Heart right ventricle (tissue), 16 donors: ENCODE data around the gene THY1. TPM values are rescaled to one million over a fixed set of nuclear protein-coding genes. Genes with fewer than 3 reads are reported as not detected.
A peak's percentile ranks its signal among the peaks of the same experiment; 100 is the strongest.

ENCODE experiments used
- ATAC-seq, 8 donors: fragments of 200-7000 bp; cut with Tn5 transposase; one replicate each; pipeline ENCODE4 v1.9.1; 2020; ENCODE audit warnings: mild to moderate bottlenecking in 8 of 8, moderate library complexity in 8 of 8, moderate number of reproducible peaks in 1 of 8
- DNase-seq, 2 donors: peaks; one replicate each; pipeline ENCODE4 v3.0.0-alpha.2; 2020
- H3K27ac ChIP-seq, 10 donors: fragments of 200-600 bp; sonication (generic) in 2 of 10; one replicate each; pipeline versions ENCODE4 v1.5.0 to v1.8.0; 2020 to 2022; ENCODE audit warnings: mild to moderate bottlenecking in 3 of 10
- H3K27me3 ChIP-seq, 7 donors: fragments of 200-600 bp; one replicate each; pipeline ENCODE4 v1.8.0; 2021 to 2022; ENCODE audit warnings: mild to moderate bottlenecking in 2 of 7
- H3K36me3 ChIP-seq, 9 donors: fragments of 200-600 bp; sonication (generic) in 1 of 9; one replicate each; pipeline versions ENCODE4 v1.5.0 to v1.8.0; 2020 to 2022; ENCODE audit warnings: mild to moderate bottlenecking in 2 of 9
- H3K4me1 ChIP-seq, 9 donors: fragments of 200-600 bp; sonication (generic) in 1 of 9; one replicate each; pipeline versions ENCODE4 v1.5.0 to v1.8.0; 2020 to 2022; ENCODE audit warnings: mild to moderate bottlenecking in 4 of 9
- H3K4me3 ChIP-seq, 10 donors: fragments of 200-600 bp; sonication (generic) in 2 of 10; one replicate each; pipeline versions ENCODE4 v1.5.0 to v1.8.0; 2020 to 2022; ENCODE audit warnings: mild to moderate bottlenecking in 7 of 10, moderate library complexity in 2 of 10
- H3K9me3 ChIP-seq, 11 donors: fragments of 200-600 bp in 10 of 11; sonication (generic) in 2 of 11; one replicate each; pipeline versions ENCODE4 v1.5.0 to v1.8.0; 2013 to 2022; ENCODE audit warnings: mild to moderate bottlenecking in 2 of 11, control low read depth in 1 of 11, moderate library complexity in 1 of 11
- WGBS, 2 donors: extraction: QIAGEN DNeasy Blood & Tissue Kit; methylation state at CpG; one replicate each; pipeline ENCODE4 v1.1.7; 2013; ENCODE audit warnings: inconsistent platforms in 1 of 2; 5-methylcytosine and 5-hydroxymethylcytosine counted together
- intact Hi-C, 10 donors: fragments of 100-400 bp; cut with DNase I; formaldehyde crosslinking; loops; one replicate each; pipeline versions ENCODE4 v1.11.1 to v1.14.2; 2022
- polyA plus RNA-seq, 2 donors: library from polyadenylated mRNA; stranded (reverse); fragments of 200-250 nt; gene quantifications; one replicate each; pipeline ENCODE4 v1.2.3, GENCODE V29; 2013
- total RNA-seq, 10 donors: library from RNA; stranded (reverse); fragmentation: NEBNext Ultra II Directional in 3 of 10; extraction: Animal tissue kit (Norgen Biotek cat#: 25700) in 3 of 10; gene quantifications; one replicate each; pipeline versions ENCODE4 v1.2.1 to v1.2.4, GENCODE V29; 2021 to 2023
- TF ChIP-seq, protein P1 (sequence below), 9 donors: fragments of 200-600 bp; sonication (generic) in 2 of 9; IDR thresholded peaks; one replicate each; pipeline versions ENCODE4 v1.5.0 to v1.8.0; 2021 to 2022; ENCODE audit warnings: antibody characterized with exemption in 9 of 9, mild to moderate bottlenecking in 5 of 9, moderate library complexity in 1 of 9
- donor health status: Arrhythmogenic right ventricular cardiomyopathy.
- donor health status: ischemic (EF 13 %, LVEDD 7.1; RV severe dilation, severe dysfunction).
- donor health status: healthy with polysubstance abuse.
- donor health status: DM: no; HTN: yes; CAD: no.
- donor health status: DM: no; HTN: no; CAD: no.
- donor health status: ischemic (EF 25% LVEDD 6.9; RV normal size, moderate dysfunction).
- donor health status: ischemic (EF 25% LVEDD 5.7; RV mildly dilated, moderate dysfunction).
- donor health status: healthy.
- donor health status: DM: yes; HTN: yes; CAD: no.
- donor health status: Ischemic cardiomyopathy.
- donor health status: ischemic (EF 35%, LVEDD 5.7; RV mildly dilated, moderate dysfunction).
- donor health status: nonischemic (EF 11% LVEDD 7.7; RV severe dilation, severe dysfunction).
- donor health status: DM: yes; HTN: yes; CAD: no.
- donor health status: PGD.
- donor health status: ischemic (EF 29% LVEDD 5.4; RV normal size, mild dysfunction).
- donor health status: nonischemic (EF 23%, LVEDD 6.1; RV moderate dilation, normal function).

The THY1 gene
- total and polyA plus RNA-seq, 12 donors: 0.61 to 26.6 (median 5.0) TPM

DNA sequence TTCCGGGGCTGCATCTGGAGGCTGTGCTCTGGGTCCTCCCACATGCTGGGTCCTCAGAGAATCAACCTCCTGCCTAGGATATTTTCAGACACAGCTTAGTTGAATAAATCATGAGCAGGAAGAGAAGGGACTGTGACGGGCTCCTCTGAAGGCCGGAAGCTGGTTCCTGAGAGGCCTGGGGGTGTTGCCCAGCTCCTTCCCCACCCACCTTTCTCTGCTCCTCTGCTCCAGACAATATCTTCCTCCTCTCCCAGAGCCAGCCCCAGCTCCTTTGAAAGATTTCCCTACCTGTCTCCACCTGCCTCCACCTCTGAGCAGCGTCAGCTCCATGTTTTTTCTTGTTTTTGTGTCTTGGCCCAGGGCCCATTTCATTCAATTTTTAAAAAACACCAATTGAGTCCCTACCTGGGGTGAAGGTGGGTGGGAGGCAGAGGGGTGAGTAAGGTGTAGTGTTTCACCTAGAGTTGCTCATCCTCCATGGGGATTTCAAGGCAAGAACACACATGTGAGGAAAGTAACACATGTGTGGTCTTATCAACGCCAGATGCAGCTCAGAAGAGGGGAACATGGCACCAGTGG lies 24.8 kb upstream of the THY1 start:
- H3K36me3 ChIP-seq: no peaks in the 10 kb centered on the region
- H3K4me3 ChIP-seq: no peak overlapping the region
- 51 to 58% methylated on average over 5 of the region's 5 CpGs for WGBS, 2 donors
- no peak overlapping the region for H3K27ac ChIP-seq
- peaks cover 0 to 10% (median 0%) of the 10 kb centered on the region in 9 donors for H3K4me1 ChIP-seq
- peak in 7 of 8 donors; percentile 14 to 83 (median 69) for ATAC-seq
- no peak for DNase-seq
- intact Hi-C loops: no loop called here
- peaks cover 0 to 7% (median 0%) of the 10 kb centered on the region in 7 donors for H3K27me3 ChIP-seq
- H3K9me3 ChIP-seq: no peaks in the 10 kb centered on the region
- TF ChIP-seq, protein P1, sequence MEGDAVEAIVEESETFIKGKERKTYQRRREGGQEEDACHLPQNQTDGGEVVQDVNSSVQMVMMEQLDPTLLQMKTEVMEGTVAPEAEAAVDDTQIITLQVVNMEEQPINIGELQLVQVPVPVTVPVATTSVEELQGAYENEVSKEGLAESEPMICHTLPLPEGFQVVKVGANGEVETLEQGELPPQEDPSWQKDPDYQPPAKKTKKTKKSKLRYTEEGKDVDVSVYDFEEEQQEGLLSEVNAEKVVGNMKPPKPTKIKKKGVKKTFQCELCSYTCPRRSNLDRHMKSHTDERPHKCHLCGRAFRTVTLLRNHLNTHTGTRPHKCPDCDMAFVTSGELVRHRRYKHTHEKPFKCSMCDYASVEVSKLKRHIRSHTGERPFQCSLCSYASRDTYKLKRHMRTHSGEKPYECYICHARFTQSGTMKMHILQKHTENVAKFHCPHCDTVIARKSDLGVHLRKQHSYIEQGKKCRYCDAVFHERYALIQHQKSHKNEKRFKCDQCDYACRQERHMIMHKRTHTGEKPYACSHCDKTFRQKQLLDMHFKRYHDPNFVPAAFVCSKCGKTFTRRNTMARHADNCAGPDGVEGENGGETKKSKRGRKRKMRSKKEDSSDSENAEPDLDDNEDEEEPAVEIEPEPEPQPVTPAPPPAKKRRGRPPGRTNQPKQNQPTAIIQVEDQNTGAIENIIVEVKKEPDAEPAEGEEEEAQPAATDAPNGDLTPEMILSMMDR (IDR thresholded peaks at IDR 0.05): no peak

GRCh38 chr11:119446871-119447663 lies 24.1 kb upstream of the THY1 start:
- peaks cover 0 to 7% (median 0%) of the 10 kb centered on the region in 7 donors for H3K27me3 ChIP-seq
- H3K27ac ChIP-seq: no peak overlapping the region
- H3K4me1 ChIP-seq: peaks cover 0 to 10% (median 0%) of the 10 kb centered on the region in 9 donors
- TF ChIP-seq, protein P1 (IDR thresholded peaks at IDR 0.05): no peak
- no peaks in the 10 kb centered on the region for H3K9me3 ChIP-seq
- H3K4me3 ChIP-seq: no peak overlapping the region
- DNase-seq (no peak), ATAC-seq (no peak)
- H3K36me3 ChIP-seq: no peaks in the 10 kb centered on the region
- WGBS, 2 donors: 65 to 69% methylated on average over 10 of the region's 10 CpGs
- intact Hi-C loops: no loop called here

GRCh38 chr11:119446434-119446833 lies 23.5 kb upstream of the THY1 start:
- no peak for ATAC-seq
- no peak for DNase-seq
- no peak overlapping the region for H3K4me3 ChIP-seq
- no peak overlapping the region for H3K27ac ChIP-seq
- no peaks in the 10 kb centered on the region for H3K36me3 ChIP-seq
- no peaks in the 10 kb centered on the region for H3K9me3 ChIP-seq
- peaks cover 0 to 7% (median 0%) of the 10 kb centered on the region in 7 donors for H3K27me3 ChIP-seq
- H3K4me1 ChIP-seq: peaks cover 0 to 10% (median 0%) of the 10 kb centered on the region in 9 donors
- intact Hi-C loops: no loop called here
- WGBS, 2 donors: 90% methylated on average over 8 of the region's 8 CpGs
- TF ChIP-seq, protein P1 (IDR thresholded peaks at IDR 0.05): no peak

DNA sequence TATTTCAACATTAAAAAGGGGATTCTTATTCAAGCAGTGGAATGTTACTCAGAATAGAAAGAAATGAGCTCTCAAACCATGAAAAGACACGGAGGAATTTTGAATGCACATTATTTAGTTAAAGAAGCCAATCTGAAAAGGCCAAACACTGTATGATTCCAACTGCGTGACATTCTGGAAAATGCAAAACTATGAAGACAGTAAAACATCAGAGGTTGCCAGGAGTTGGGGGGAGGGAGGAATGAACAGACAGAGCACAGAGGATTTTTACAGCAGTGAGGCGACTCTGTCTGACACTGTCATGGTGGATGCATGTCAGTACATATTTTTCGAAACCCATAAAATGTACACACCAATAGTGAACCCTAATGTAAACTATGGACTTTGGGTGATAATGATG lies 22.9 kb upstream of the THY1 start:
- DNase-seq (no peak), ATAC-seq (no peak)
- H3K36me3 ChIP-seq: no peaks in the 10 kb centered on the region
- intact Hi-C loops: no loop called here
- H3K4me3 ChIP-seq: no peak overlapping the region
- TF ChIP-seq, protein P1 (IDR thresholded peaks at IDR 0.05): no peak
- H3K9me3 ChIP-seq: no peaks in the 10 kb centered on the region
- peaks cover 0 to 10% (median 0%) of the 10 kb centered on the region in 9 donors for H3K4me1 ChIP-seq
- no peak overlapping the region for H3K27ac ChIP-seq
- WGBS, 2 donors: 80 to 83% methylated on average over 4 of the region's 4 CpGs
- H3K27me3 ChIP-seq: peaks cover 0 to 7% (median 0%) of the 10 kb centered on the region in 7 donors
